BJ (cell line): ENCODE measurements around the gene GPX6. TPM values are rescaled to one million over a fixed set of nuclear protein-coding genes. Genes with fewer than 3 reads are reported as not detected.

Experiments
- CTCF ChIA-PET: fragments of 350-600 bp; formaldehyde crosslinking; extraction: SDS; loops from one replicate; lab custom pipeline; 2021; ENCODE audit warnings: antibody characterized with exemption, inconsistent platforms; lab: Yijun Ruan, JAX
- POLR2A ChIA-PET: fragments of 300-600 bp; sonication (Branson Sonifier 250); formaldehyde crosslinking; extraction: SDS; loops from one replicate; lab custom pipeline; 2021; ENCODE audit warnings: antibody characterized with exemption; lab: Charles Lee
- DNase-seq: peaks from one replicate; pipeline ENCODE4 v3.0.0-alpha.2; 2011; ENCODE audit warnings: low read depth
- H3K27me3 ChIP-seq: 2 replicates; pipeline ENCODE4 v1.6.0; 2011; ENCODE audit warnings: low read length; ENCODE audit not compliant: control insufficient read depth, insufficient read depth
- H3K36me3 ChIP-seq: 2 replicates; pipeline ENCODE4 v1.5.1; 2011; ENCODE audit warnings: low read length; ENCODE audit not compliant: control insufficient read depth, insufficient read depth
- H3K4me3 ChIP-seq: 2 replicates; pipeline ENCODE4 v1.5.1; 2011; ENCODE audit warnings: low read depth, mild to moderate bottlenecking, control low read depth, low read length
- polyA plus RNA-seq: library from polyadenylated mRNA; depleted of rRNA; stranded (reverse); fragments of >200 nt; gene quantifications from 2 replicates; pipeline ENCODE4 v1.2.3, GENCODE V29; 2011
- TF ChIP-seq, protein P1 (sequence below): IDR thresholded peaks from 2 replicates; pipeline ENCODE4 v1.5.1; 2011; ENCODE audit warnings: low read depth, mild to moderate bottlenecking, control low read depth, inconsistent platforms, low read length, moderate library complexity; ENCODE audit not compliant: insufficient read depth

GPX6 gene
- polyA plus RNA-seq, 1 experiment: not detected

DNA sequence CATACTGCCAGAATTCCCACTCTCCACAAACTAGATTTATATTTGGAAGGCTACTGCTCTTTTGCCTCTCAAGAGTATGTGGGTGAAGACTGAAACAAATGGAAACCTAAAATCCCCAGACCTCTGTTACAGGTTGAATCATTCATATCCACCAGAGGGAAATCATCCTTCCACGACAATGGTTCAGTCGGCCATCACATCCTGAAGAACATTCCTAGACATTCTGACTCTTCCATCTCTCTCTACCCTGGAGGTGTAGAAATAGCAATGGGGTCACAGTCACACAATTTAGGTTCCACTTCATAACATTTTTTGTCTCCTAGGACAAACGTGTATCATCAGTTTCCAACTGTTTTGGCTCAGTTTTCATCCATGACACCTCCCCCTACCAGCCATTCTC is 18.7 kb upstream of the GPX6 start:
- H3K27me3 ChIP-seq: no peaks in the 10 kb centered on the region
- no peaks in the 10 kb centered on the region for H3K36me3 ChIP-seq
- DNase-seq: no peak
- POLR2A ChIA-PET: no interaction called here
- H3K4me3 ChIP-seq: no peak overlapping the region
- CTCF ChIA-PET: no interaction called here
- TF ChIP-seq, protein P1, sequence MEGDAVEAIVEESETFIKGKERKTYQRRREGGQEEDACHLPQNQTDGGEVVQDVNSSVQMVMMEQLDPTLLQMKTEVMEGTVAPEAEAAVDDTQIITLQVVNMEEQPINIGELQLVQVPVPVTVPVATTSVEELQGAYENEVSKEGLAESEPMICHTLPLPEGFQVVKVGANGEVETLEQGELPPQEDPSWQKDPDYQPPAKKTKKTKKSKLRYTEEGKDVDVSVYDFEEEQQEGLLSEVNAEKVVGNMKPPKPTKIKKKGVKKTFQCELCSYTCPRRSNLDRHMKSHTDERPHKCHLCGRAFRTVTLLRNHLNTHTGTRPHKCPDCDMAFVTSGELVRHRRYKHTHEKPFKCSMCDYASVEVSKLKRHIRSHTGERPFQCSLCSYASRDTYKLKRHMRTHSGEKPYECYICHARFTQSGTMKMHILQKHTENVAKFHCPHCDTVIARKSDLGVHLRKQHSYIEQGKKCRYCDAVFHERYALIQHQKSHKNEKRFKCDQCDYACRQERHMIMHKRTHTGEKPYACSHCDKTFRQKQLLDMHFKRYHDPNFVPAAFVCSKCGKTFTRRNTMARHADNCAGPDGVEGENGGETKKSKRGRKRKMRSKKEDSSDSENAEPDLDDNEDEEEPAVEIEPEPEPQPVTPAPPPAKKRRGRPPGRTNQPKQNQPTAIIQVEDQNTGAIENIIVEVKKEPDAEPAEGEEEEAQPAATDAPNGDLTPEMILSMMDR: no peak

DNA sequence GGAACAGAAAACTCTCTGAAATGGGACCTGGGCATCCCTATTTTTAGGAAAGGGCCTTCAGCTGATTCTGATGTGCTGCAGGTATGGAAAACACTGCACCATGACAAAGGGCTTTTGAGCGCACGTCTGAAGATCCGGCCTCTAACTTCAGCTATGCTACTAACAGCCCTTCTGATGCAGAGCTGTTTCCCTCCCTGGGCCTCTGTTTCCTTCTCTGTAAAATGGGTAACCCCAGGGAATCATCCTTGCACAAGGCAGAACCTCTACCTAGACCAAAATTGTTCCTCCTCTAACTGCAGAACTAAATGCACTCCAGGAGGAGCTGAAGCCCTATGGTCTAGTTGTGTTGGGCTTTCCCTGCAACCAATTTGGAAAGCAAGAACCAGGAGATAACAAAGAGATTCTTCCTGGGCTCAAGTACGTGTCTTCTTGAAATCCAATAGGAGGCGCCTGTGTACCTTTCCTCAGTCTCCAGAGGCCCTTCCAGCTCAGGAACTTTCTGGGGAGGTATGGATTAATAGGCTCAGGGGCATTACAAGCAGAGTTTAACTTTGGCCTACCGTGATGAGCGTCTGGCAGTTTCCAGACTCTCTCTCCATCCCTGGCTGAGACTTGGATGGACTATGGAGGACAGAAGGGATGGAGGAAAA is 16.0 kb upstream of the GPX6 start:
- no peaks in the 10 kb centered on the region for H3K27me3 ChIP-seq
- CTCF ChIA-PET: interaction anchor here (0.6 to 1.1 kb wide), 2 partner anchors 16 to 1175 kb away, joined by 3 read pairs; no protein-coding TSS in a partner anchor
- H3K36me3 ChIP-seq: no peaks in the 10 kb centered on the region
- POLR2A ChIA-PET: no interaction called here
- TF ChIP-seq, protein P1: no peak
- no peak overlapping the region for H3K4me3 ChIP-seq
- no peak for DNase-seq

DNA sequence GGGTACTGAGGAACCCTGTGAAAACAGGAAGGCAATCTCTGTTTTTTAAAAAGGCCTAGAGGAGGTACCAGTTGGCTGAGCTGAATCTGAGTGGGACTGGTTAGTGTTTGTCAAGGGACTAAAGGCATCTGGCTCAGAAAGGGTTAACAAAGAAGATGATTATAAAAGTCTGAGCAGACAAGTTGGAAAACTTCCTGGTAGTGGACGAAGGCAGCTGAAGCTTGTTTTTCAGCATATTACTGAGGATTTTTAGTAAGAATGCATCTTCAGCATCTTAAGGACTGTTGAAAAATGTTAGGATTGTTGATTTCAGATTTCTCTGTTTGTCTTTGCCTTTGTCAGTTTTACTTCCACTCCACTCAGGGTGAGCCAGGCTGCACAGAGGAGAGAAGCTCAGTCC is 15.2 kb upstream of the GPX6 start:
- no peak for DNase-seq
- no peaks in the 10 kb centered on the region for H3K27me3 ChIP-seq
- ChIA-PET POLR2A (no interaction called here), CTCF (interaction anchor here (1.1 kb wide), 1 partner anchor 16 kb away, joined by 3 read pairs; no protein-coding TSS in a partner anchor)
- TF ChIP-seq, protein P1: no peak
- no peaks in the 10 kb centered on the region for H3K36me3 ChIP-seq
- H3K4me3 ChIP-seq: no peak overlapping the region

DNA sequence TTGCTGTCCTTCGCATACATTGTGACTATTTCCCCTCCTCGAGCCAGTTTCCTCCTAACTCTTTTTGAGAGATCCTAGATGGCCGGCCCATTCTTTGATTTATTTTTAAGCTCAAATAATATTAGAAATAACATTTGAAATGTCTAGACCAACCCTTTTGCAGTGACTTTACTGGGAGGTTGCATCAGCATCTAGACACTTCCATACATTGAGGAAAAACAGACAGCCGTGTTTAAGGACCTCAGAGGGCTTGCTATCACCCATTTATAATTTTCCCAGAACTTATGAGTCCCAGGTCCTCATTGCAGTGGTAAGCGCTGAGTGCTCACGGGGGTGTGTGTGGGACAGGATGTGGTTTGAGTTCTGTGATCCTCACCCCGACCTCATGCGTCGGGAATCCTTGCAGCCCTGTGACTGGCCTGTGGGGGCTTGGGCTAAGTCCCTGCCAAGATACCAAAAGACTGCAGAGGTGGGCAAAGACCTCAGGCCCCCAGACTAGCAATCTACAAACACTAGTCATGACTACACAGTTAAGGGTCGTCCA is 10.0 kb upstream of the GPX6 start, which contains the start of gene GPX5:
Gene GPX5 (plus strand): TSS at position 386 of the 544 bp plus-strand sequence. CDS start 133 bp downstream, at position 519.
- Histone ChIP-seq H3K27me3 (no peaks in the 10 kb centered on the region), H3K36me3 (no peaks in the 10 kb centered on the region), H3K4me3 (no peak within 1 kb of the TSS)
- ChIA-PET CTCF (no interaction called here), POLR2A (no interaction called here)
- TF ChIP-seq, protein P1: no peak
- DNase-seq: no peak

DNA sequence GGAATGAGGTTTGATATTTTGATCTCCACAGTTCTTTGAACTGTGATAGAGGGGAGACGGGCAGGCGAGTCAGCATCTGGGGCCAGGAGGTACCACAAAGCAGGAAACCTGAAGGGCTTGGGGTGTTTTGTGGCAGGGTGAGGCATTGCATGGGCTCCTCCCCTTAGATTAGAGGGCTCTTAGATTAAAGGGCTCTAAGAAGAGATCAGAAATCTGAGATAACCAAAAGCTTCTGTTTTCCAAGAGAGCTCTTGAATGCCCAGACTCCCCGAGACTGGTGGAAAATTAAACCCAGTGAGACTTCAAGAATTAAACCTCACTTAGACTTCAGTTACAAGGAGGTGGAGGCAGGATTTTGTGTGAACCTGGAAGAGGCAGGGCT is 7.6 kb upstream of the GPX6 start:
- H3K4me3 ChIP-seq: no peak overlapping the region
- TF ChIP-seq, protein P1: no peak
- no peaks in the 10 kb centered on the region for H3K36me3 ChIP-seq
- CTCF ChIA-PET: no interaction called here
- POLR2A ChIA-PET: no interaction called here
- no peak for DNase-seq
- no peaks in the 10 kb centered on the region for H3K27me3 ChIP-seq
